SW 1271 (cell line): ENCODE measurements around the gene PNKP.
A peak's percentile ranks its signal among the peaks of the same experiment; 100 is the strongest.

Experiments
- DNase-seq, 2 experiments: peaks; one replicate each; lab custom pipeline; 2025; lab: John Stamatoyannopoulos, UW

Gene PNKP

DNA sequence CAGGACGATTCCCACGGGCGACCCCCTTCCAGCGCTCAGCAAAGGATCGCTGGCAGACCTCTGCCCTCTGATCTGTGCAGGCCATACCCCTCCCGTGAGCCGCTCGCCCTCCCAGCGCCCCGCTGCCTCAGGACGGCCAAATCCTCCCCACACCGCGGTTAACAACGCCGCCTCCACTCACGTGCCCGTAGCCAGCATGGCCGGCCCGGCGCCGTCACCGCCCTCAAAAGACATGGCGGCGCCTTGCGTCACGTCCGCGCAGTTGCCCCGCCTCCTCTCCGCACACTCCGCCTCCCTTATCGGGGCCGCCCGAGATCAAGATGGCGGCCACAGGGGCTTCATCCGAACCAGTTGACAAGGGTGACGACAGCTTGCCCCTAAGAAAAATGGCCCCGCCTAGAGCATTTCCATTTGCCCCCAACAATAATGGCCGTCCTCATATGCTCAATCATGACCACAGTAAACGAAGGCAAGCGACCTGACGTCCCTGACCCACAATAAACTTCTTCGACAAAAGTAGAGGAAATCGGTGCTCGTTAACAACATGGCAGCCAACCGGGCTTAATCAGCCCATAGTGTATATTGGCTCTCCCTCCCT lies 9.1 kb upstream of the PNKP start:
- DNase-seq, result peak; percentile 73 to 89

DNA sequence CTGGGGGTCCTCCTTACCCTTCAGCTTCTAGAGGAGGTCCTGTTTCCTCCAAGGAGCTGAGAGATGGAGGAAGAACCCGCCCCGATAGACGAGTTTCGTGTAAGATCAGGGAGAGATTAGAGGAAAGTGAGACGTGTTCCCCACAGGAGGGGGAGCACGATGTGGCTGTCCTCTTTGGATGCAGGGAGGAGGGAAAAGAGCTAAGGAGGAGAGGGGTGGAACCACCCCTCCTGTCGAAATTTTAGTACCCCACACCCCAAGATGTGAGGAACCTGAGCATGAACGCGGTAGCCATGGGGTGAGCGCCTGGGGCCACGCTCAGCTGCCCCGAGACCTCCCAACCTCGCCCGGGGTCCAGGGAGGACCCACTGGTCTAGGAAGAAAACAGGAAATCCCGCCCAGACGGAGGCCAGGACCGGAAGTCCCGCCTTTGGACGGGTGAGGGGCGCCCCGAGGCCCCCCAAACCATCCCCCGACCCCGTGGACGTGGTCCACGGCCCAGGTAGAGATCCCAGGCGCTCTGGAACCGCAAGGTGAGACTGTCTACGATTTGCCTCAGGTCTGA lies 8.6 kb upstream of the PNKP start:
- peak in 1 of 2 experiments; percentile 22 for DNase-seq

DNA sequence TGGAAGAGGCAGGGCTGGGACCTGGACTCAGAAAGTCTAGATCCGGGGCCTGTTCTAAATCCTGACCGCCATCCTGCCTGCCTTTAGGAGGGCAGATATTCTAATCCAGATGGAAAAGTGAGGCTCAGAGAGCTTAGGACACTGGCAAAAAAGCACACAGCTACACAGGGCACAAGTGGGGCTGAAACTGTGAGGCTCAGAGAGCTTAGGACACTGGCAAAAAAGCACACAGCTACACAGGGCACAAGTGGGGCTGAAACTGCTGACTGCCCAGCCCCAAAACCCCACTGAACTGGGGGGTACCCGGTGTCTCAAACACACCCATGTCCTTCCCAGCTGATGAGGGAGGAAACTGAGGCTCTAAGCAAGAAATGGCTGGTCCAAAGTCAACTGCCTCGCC lies 7.8 kb upstream of the PNKP start:
- no peak for DNase-seq

DNA sequence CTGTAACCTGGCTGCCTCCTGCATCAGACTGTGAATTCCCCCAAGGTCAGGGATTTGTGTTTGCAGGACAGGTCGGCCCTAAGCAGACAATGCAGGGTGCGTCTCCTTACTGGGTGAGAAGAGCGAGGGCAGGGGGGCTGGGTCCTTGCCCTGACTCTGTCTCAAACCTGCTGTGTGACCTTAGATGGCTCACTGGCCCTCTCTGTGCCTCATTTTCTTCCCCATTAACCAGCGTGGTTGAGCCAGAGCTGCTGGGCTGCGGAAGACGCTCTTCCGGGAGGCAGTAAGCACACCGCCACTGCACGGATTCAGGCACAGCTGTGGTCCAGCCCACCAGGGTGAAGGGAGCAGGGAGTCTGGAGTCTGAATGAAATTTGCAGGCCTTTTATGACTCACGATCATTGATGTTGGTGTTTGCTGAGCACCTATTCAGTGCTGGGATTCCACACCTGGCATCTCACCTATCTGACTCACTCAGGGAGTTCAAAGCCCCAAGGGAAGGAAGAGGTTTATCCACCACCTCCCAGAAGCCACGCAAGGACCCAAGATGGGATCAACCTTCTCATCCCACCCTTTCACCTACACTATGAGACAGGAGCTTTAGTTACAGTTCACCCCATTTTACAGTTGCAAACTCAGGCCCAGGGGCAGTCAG lies 7.3 kb upstream of the PNKP start:
- DNase-seq, result no peak

DNA sequence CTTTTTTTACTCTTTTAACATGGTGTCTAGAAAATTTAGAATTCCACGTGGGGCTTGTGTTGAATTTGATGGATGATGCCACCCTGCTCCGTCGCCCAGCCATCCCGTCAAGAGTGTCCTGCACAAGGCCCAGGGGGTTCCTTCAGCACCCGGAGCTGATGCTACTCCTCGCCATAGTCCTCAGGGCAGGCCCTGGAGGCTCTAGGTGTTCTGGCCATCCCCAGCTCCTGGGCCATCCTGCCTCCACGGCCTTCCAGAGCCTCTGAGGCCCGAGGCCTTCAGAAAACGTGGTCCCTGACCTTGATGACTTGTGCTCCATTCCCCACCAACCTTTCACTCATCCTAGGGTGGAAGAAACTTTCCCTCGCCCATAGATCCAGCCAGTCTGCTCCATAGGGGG lies 6.5 kb upstream of the PNKP start:
- DNase-seq, result no peak

DNA sequence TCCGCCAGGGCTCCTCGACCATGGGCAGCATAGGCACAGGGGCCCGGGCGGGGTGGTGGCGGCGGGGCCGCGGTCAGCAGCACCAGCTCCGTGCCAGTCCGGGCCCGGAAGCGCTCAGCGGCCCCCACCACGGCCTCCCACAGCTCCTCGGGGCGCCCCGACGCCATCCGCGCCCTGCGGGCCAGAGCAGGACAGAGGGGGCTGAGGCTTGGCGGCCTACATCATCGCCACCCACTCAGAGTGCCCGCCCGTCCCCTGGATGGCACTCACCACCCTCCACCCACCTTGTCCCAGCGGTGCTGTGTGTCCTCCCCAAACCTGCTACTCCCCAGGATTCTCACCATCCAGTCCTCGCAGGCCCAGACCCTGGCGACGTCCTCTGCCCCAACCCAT lies 5.7 kb upstream of the PNKP start:
- no peak for DNase-seq

DNA sequence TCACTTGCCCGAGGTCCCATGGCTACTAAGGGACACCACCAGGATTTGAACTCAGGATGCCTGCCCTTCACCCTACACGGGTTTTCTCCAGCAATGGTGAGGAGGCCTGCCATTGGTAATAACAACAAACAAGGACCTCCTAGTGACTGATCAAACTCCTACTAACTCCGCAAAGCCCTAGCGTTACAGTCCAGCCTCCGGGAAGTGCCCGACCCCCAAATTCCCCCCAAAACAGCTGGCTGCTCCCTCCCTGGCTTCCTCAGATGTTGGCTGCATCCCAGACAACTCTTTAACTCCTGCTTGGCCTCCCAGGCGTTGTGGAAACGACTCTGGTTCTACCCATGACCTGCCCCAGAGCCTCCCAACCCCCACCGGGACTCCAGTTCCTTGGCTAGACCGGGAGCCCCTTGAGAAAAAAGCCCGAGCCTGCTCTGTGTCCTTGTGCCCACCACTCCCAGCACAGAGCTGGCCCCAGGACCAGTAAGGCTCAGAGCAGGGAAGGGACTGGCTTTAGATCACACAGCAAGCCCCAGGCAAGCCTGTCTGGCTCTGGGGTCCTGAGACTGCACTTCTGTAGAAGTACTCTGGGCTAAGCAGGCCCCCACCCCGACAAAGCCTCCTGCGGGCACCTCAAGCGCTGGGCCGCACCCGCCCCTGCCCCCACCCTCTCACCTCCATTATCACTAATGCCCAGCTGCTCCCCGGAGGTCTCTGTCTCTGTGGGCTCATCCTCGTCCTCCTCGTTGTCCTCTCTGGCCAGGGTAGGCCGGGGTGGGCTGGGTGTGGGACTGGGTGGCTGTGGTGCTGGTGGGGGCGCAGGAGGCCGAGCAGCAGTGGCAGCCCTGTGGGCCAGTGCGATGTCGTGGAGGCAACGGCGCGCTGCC lies 5.1 kb upstream of the PNKP start:
- no peak for DNase-seq

DNA sequence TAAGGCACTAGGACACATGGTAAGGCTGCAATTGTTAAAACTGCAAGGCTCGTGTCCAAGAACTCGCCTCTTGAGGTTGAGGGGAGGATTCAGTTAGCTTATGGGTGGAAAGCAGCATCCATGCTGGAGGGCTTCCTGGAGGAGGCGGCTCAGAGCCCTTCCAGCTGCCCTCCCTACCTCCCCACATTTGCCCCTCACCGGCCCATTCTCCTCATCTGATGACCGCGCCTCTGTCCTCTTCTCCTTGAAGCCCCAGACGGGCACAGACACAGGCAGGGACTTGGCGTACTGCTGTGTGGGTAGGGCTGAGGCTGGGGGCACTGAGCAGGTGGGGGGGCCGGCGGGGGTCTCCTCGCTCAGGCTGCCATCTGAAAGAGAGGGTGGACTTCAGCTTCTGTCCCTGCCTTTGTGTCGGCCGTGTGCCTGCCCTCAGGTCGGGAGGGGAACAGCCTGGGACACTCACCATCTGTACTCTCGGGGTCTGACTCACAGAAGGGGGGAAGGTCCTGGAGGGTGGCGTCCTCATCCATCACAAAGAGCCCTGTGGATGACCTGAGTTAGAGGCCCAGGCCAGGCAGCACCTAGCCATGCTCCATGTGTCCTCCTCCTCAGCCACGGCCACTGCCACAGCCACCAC lies 4.1 kb upstream of the PNKP start:
- no peak for DNase-seq

DNA sequence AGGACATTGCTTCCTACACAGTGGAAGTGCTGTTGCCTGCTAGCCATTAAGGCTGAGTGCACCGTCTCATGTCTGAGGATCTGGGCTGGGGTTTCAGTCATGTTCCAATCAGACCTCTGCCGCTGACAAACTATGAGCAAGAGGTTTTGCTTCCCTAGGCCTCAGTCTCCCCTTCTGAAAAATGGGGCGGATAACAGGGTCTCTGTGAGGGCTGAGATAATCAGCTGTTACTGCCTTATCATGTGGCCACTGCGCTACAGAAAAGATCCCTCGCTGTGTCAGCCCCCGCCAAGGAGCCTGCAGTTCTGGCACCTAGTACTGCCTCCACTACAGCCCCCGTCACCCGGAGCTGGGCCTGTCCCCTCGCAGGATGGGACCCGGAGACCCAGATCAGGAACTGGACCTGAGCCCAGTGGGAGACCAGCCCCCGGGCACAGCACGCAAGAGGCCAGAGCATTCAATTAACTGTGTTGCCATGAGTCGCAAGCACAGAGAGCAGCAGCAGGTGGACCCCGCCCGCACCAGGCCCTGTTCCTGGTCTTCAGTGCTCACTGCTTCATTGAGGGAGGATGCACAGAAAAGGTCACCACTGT lies 3.0 kb upstream of the PNKP start:
- DNase-seq, result no peak

DNA sequence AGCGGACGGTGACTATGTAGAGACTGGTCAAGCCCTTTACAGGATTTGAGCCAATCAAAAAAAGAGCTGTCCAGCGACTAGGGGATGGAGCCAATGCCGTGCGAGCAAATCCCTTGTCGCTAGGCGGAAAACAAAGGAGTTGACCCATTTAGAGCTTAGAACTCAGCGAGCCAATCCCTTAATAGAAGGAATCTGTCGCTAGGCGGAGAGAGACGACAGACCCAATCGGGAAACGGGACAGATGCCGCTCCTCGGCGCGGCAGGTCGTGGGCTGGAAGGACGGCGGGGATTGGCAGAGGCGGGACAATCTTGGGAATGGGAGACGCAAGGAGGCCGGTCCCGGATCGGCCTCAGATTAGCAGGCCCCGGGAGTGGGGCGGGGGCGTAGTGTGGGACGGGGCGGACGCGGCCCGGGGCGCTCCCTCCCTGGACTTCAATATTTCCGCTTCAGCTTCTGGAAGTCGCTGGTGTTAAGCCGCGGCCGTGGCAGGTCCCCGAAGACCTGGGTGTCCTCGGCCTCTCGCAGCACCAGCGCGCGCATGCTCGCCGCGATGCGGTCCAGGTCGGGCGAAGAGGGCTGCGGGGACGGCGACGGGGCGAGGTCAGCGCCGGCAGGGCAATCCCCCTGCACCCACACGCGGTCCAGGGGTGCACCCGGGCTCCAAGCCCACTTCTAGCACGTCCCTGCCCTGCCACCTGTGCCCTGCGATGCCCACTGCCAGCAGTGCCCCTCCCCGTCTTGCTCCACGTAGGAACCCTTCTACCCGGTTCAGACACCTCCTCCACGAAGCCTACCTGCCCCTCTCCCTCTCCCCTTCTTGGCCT lies 2.3 kb upstream of the PNKP start:
- peak; percentile 98 for DNase-seq

DNA sequence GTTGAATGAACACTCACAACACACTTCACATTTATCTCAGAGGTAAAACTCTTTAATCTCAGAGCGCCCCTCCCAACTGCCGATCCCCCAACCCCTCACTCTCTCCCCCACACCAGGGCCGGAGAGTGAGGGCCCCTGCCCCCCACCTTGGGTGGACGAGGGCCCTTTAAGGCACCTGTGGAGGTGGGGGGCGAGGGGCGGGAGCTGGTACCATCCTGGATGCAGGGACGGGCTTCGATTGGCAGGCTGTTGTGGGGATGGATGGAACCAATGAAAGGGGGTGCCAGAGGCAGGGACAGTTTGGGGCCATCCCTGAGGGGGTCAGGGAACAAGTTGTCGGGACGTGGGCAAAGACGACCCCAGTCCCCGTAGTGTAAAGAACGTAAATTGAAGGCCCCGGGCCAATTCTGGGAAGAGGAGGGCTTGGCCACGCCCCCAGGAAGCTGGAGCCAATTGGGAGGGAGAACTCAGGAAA lies 1.7 kb upstream of the PNKP start:
- no peak for DNase-seq

DNA sequence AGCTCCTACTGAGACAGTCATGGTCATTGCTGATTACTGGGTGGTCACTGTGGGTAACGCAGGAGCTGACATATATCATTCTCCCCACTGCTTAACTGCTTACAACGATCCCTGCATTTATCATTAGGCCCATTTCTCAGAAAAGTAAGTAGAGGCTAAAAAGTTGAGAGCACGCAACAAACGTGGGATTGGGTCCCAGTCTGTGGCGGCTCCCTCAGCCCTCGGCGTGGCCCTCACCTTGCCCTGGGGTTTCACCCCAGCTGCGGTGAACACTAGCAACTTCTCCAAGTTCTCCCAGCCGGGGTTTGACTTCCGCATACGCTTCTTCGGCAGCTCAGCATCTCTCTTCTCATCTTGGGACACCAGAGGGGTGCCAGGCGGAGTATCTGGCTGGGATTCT lies 2.5 kb downstream of the PNKP start:
- DNase-seq, result no peak

DNA sequence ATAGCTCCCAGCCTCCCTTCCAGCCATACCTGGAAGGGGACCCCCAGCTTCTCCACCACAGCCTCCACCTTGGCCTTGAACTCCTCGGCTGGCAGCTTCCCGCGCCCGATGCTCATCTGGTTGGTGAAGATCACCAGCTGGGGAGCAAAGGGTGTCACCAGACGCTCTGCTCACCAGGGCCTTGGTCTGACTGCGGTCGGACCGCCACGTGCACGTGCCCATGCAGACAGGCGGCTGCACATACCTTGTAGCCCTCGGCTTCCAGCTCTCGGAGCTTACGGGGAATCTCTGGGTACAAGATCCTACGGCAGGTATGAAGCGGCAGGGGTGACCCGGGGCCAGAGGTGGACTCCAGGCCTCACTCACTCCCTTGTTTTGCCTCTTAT lies 3.4 kb downstream of the PNKP start:
- DNase-seq, result no peak

DNA sequence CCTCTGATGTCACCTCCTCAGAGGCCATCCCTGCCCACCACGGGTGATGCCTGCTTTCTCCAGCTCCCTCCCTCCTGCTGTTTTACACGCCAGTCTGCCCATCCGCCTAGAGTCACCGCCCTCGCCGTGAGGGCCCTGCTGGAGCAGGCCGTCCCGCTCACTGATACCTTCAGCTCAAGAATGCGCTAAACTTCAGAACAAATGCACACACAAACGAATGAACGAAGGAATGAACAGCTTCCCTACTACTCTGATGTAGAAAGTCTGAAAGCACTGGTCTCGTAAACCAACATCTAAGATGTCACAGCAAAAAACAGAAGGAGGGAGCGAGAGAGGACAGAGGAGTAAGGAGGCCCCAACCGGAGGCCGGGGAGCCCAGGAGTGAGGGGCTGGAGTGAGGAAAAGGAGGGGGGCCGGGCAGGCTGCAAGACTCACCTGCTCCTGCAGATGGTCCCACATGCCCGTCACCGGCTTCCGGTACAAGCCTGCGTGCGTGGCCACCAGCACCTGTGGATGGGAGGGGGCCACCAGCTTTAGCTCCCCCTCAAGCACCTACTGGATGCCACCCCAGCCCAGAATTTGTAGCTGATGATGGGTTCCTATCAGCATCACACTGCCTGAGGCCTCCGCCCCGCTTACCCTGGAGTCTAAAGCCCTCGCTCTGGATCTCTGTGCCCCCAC lies 4.0 kb downstream of the PNKP start:
- DNase-seq, result no peak

DNA sequence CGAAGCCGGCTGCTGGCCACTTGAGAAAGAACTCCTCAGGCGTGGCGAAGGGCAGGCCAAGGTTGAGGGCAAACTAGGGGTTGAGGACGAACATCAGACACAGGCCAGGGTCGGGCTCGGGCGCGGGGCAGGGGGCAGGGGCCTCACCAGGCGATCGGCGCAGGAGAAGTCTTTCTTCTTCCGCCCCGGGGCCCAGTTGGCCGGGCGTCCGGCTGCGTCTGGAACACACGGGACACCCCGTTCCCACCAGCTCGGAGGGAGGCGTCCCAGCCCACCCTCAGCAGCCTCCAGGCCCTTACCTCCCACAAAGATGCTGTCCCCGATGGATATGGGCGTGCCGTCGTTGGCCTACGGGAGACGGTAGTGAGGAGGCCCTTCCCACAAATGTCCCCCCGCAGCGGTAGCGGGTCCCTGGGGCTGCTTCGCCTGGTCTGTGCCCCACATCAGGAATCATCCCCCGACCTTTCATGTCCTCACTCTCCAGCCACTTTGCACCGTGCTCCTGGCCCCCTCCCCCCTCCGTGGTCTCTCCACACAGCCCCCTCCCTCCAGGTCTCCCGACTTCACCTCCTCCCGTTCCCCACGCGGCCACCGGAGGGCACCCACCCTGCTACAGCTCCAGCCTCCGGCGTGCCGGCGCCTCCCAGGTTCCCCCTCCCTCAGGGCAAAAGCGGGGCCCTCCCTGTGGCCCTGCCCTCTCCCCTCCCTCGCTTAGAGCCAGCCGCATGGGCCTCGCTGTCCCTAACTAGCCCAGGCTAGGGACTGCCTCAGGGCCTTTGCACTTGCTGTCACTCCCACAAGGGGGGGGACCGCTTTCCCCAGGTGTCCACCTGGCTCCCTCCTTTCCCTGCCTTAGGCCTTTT lies 4.8 kb downstream of the PNKP start:
- DNase-seq, result no peak

DNA sequence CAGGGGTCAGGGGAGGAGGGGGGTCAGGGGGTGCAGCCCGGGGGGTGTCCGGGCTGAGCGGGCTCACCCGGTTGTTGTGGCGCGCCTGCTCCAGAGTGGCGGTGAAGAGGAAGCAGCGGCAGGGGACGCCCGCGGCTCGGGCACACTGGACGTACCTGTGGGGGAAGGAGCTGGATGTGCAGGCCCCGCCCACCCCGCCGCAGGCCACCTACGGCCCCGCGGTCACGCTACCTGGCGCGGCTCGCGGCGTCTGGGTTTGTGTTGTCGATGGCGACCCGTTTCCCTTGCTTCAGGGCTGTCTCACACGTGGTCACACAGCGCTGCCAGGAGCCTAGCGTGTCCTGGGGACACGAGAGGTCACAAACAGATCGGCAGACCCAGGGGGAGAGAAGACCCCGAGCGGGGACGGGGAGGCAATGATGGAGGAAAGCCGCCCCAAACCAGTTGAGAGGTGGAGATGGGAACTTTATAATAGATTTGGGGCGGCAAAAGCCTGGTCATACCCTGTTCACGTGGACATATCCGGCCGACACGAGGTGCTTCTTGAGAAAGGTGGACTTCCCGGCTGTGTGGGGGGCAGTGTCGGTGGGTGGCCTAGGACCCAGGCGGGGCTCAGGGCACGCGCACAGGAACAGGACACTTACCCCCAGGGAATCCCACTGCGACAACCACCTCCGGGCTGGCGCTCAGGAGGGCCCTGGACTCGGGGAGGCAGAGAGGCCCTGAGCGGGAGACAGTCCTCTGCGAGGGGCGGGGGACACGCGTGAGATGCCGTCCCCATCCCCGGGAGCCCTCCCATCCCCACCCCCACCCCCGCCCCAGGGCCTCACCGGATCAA lies 5.6 kb downstream of the PNKP start:
- no peak for DNase-seq

DNA sequence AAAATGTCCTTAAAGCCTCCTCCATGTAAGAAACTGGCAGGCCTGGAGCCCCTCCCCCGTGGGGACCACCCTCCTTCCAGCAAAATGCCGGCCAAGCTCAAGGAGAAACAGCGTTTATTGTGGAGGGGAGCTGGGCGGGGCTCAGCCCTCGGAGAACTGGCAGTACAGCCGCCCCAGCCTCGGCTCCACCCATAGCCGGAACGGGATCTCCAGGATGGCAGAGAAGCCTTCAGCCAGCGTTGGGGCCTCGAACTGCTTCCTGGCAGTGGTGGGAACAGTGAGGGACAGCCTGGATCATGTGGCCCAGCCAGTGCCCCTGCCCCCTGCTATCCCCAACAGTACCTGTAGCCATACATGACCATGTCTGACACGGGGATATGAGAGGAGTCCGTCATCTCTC lies 6.3 kb downstream of the PNKP start:
- no peak for DNase-seq

DNA sequence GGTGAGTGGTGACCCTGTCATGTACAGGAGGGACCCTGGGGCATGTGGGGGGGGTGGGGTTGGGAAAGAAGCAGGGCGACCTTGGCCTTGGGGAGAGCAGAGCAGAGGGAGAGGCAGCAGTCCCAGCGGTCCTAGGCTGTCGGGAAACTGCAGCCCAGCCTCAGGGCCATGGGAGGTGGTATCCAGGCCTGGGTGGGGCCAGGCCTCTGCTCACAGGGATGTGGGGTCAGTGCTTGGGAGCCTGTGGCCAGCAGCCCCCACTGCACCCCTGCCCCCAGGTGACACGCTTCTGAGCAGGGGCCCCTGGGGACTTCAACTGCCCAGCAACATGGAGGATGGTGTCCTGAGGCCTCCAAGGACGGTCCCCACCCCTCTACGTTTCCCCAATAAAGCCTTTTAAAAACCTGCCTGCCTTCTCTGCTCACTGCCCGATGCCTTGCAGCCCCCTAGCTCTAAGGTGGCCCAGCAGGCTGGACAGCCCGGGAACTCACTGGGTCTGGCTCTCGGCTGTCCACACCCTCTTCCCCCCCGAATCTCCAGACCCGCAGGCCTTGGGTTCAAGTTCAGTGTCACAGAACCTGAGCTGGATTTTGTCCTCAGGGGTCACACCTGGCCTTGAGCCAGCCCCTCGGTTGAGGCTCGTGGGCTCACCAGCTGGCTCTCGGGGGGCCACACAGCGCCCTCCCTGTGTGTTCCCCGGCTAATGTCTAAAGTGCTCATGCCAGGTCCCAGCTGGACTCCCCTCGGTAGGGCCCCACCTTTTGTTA lies 6.9 kb downstream of the PNKP start:
- DNase-seq, result no peak
